NT2/D1 (cell line): Measurements from ENCODE around the gene MTTP.

Source experiments
- SUZ12 ChIP-seq: IDR thresholded peaks from 2 replicates; pipeline ENCODE4 v1.6.1; 2011; ENCODE audit not compliant: insufficient read length, insufficient read depth; ENCODE audit errors: extremely low read depth
- YY1 ChIP-seq: IDR thresholded peaks from 2 replicates; pipeline ENCODE4 v1.6.1; 2011; ENCODE audit not compliant: insufficient read length, insufficient read depth
- ZNF274 ChIP-seq: IDR thresholded peaks from 2 replicates; pipeline ENCODE4 v1.6.1; 2011; ENCODE audit warnings: mild to moderate bottlenecking, low read depth, low read length

- TF ChIP-seq ZNF274 (no peak), YY1 (no peak), SUZ12 (no peak)
These were observed 66.1 kb downstream of the MTTP start for GRCh38 chr4:99640676-99641075.
